Neuronal stem cell (in vitro differentiated cells): ENCODE measurements around the gene CARD11.
A peak's percentile ranks its signal among the peaks of the same experiment; 100 is the strongest.
"Not testable (repeated sequence)": the region's sequence is repeated elsewhere in the genome, so short reads cannot be mapped to it uniquely, and the experiment has no call there.

Source experiments
- DNase-seq: peaks from one replicate; pipeline ENCODE4 v3.0.0-alpha.2; 2013; ENCODE audit warnings: low spot score
- H2AFZ ChIP-seq: one replicate; pipeline ENCODE4 v1.6.1; 2013; ENCODE audit warnings: mild to moderate bottlenecking, low read length, inconsistent platforms
- H2AK5ac ChIP-seq: 2 replicates; pipeline ENCODE4 v1.6.1; 2013; ENCODE audit warnings: low read depth, mild to moderate bottlenecking, inconsistent platforms, low read length, moderate library complexity, mixed read lengths
- H2BK120ac ChIP-seq: 2 replicates; pipeline ENCODE4 v1.6.1; 2013; ENCODE audit warnings: low read depth, mild to moderate bottlenecking, inconsistent platforms, low read length, moderate library complexity, mixed read lengths
- H2BK12ac ChIP-seq: one replicate; pipeline ENCODE4 v1.6.1; 2013; ENCODE audit warnings: low read length, inconsistent platforms
- H2BK15ac ChIP-seq: 2 replicates; pipeline ENCODE4 v1.6.1; 2013; ENCODE audit warnings: mild to moderate bottlenecking, low read length, inconsistent platforms, mixed read lengths
- H2BK5ac ChIP-seq: one replicate; pipeline ENCODE4 v1.6.1; 2013; ENCODE audit warnings: inconsistent platforms, mild to moderate bottlenecking, low read length, moderate library complexity
- H3K14ac ChIP-seq: one replicate; pipeline ENCODE4 v1.6.1; 2013; ENCODE audit warnings: low read length, inconsistent platforms
- H3K18ac ChIP-seq: 2 replicates; pipeline ENCODE4 v1.6.1; 2013; ENCODE audit warnings: low read length, inconsistent platforms
- H3K23ac ChIP-seq: 2 replicates; pipeline ENCODE4 v1.6.1; 2013; ENCODE audit warnings: low read depth, mild to moderate bottlenecking, mixed read lengths, low read length, inconsistent platforms; ENCODE audit not compliant: poor library complexity
- H3K27ac ChIP-seq: replicated peaks from 3 replicates; pipeline ENCODE4 v1.5.1; 2013; ENCODE audit warnings: low read length, inconsistent platforms
- H3K27me3 ChIP-seq, 3 experiments: 2 replicates each; pipeline ENCODE4 v1.6.1; 2013; ENCODE audit warnings: low read length in 3 of 3, mild to moderate bottlenecking in 2 of 3, inconsistent platforms in 1 of 3, low read depth in 1 of 3, mixed read lengths in 1 of 3, moderate library complexity in 1 of 3; ENCODE audit not compliant: control insufficient read depth in 3 of 3, insufficient read depth in 3 of 3
- H3K36me3 ChIP-seq, 2 donors: replicated peaks in 1 of 2; 2 replicates each; pipeline ENCODE4 v1.6.1; 2013; ENCODE audit warnings: low read length in 2 of 2; ENCODE audit not compliant: control insufficient read depth in 2 of 2, insufficient read depth in 2 of 2
- H3K4ac ChIP-seq: 2 replicates; pipeline ENCODE4 v1.6.1; 2013; ENCODE audit warnings: inconsistent platforms, mild to moderate bottlenecking, low read length, moderate library complexity
- H3K4me1 ChIP-seq, 2 donors: 1 replicate in 1 of 2; 2 replicates in 1 of 2; pipeline ENCODE4 v1.6.1; 2013; ENCODE audit warnings: low read length in 2 of 2, low read depth in 1 of 2; ENCODE audit not compliant: control insufficient read depth in 2 of 2, insufficient read depth in 1 of 2
- H3K4me2 ChIP-seq: one replicate; pipeline ENCODE4 v1.6.1; 2013; ENCODE audit warnings: mild to moderate bottlenecking, low read length, inconsistent platforms; ENCODE audit not compliant: insufficient read depth, poor library complexity, severe bottlenecking
- H3K4me3 ChIP-seq, 2 donors: 2 replicates each; pipeline ENCODE4 v1.5.1; 2013; ENCODE audit warnings: low read length in 2 of 2, mild to moderate bottlenecking in 2 of 2, inconsistent platforms in 1 of 2, moderate library complexity in 1 of 2
- H3K79me1 ChIP-seq: one replicate; pipeline ENCODE4 v1.6.1; 2013; ENCODE audit warnings: low read depth, mild to moderate bottlenecking, inconsistent platforms, low read length, moderate library complexity
- H3K9ac ChIP-seq: one replicate; pipeline ENCODE4 v1.6.1; 2013; ENCODE audit warnings: mild to moderate bottlenecking, low read depth, low read length, inconsistent platforms; ENCODE audit not compliant: poor library complexity
- H3K9me3 ChIP-seq, 2 donors: replicated peaks in 1 of 2; 2 replicates each; pipeline versions ENCODE3 to v1.6.1; 2013; ENCODE audit warnings: low read length in 2 of 2, mild to moderate bottlenecking in 2 of 2, inconsistent platforms in 1 of 2, low read depth in 1 of 2, mixed read lengths in 1 of 2, moderate library complexity in 1 of 2; ENCODE audit not compliant: control insufficient read depth in 2 of 2, insufficient read depth in 1 of 2
- H4K8ac ChIP-seq: one replicate; pipeline ENCODE4 v1.6.1; 2013; ENCODE audit warnings: low read depth, mild to moderate bottlenecking, inconsistent platforms, low read length, moderate library complexity
- H4K91ac ChIP-seq: one replicate; pipeline ENCODE4 v1.6.1; 2013; ENCODE audit warnings: low read length, low read depth, mild to moderate bottlenecking, inconsistent platforms; ENCODE audit not compliant: poor library complexity
- WGBS, 2 donors: extraction: QIAGEN DNeasy Blood & Tissue Kit; methylation state at CpG; one replicate each; pipeline ENCODE4 v1.1.7; 2013; ENCODE audit warnings: missing lambda C conversion rate in 2 of 2, mixed read lengths in 1 of 2; ENCODE audit not compliant: insufficient read length in 2 of 2, insufficient replicate concordance in 1 of 2; ENCODE audit errors: extremely low coverage in 2 of 2; 5-methylcytosine and 5-hydroxymethylcytosine counted together

The CARD11 gene

GRCh38 chr7:2920956-2921652 is 122.6 kb downstream of the CARD11 start:
- Histone ChIP-seq H3K79me1 (no peaks in the 10 kb centered on the region), H3K4me3 (no peak overlapping the region), H3K27me3 (peaks cover 0 to 21% (median 0%) of the 10 kb centered on the region in 3 experiments), H2BK12ac (no peak overlapping the region), H3K9ac (no peak overlapping the region), H4K8ac (no peak overlapping the region), H3K9me3 (no peaks in the 10 kb centered on the region), H2BK120ac (no peak overlapping the region), H2AFZ (peak overlapping the region; percentile 91), H3K4me2 (no peak overlapping the region), H2AK5ac (peak overlapping the region; percentile 20), H3K4ac (no peak overlapping the region), H4K91ac (peak overlapping the region; percentile 3), H3K27ac (peak overlapping the region; percentile 45), H3K36me3 (no peaks in the 10 kb centered on the region), H3K23ac (no peak overlapping the region), H2BK15ac (peak overlapping the region; percentile 62), H2BK5ac (no peak overlapping the region), H3K14ac (peak overlapping the region; percentile 15), H3K4me1 (peaks cover 9 to 13% of the 10 kb centered on the region in 2 donors), H3K18ac (peak overlapping the region; percentile 55)
- DNase-seq = no peak
- no CpG with 5 or more reads among the region's 17 CpGs for WGBS, 2 donors

GRCh38 chr7:2920480-2920879 is 123.2 kb downstream of the CARD11 start:
- 100% methylated on average over 1 to 2 of the region's 2 CpGs for WGBS, 2 donors

GRCh38 chr7:2920041-2920440 is 123.6 kb downstream of the CARD11 start:
- peaks cover 0 to 11% (median 0%) of the 10 kb centered on the region in 3 experiments for H3K27me3 ChIP-seq
- no peak overlapping the region for H4K8ac ChIP-seq
- no peak overlapping the region for H3K23ac ChIP-seq
- no peak for DNase-seq
- H3K4me1 ChIP-seq = peaks cover 9 to 13% of the 10 kb centered on the region in 2 donors
- no peak overlapping the region for H4K91ac ChIP-seq
- H3K9ac ChIP-seq = no peak overlapping the region
- no peak overlapping the region for H2BK12ac ChIP-seq
- no peak overlapping the region for H3K4me3 ChIP-seq
- no peak overlapping the region for H3K14ac ChIP-seq
- H2BK5ac ChIP-seq = no peak overlapping the region
- H3K27ac ChIP-seq = no peak overlapping the region
- no peak overlapping the region for H2AK5ac ChIP-seq
- H3K4me2 ChIP-seq = no peak overlapping the region
- H3K4ac ChIP-seq = no peak overlapping the region
- no peak overlapping the region for H2AFZ ChIP-seq
- H3K36me3 ChIP-seq = no peaks in the 10 kb centered on the region
- no peaks in the 10 kb centered on the region for H3K9me3 ChIP-seq
- no CpG with 5 or more reads among the region's 4 CpGs for WGBS, 2 donors
- H2BK120ac ChIP-seq = no peak overlapping the region
- no peak overlapping the region for H2BK15ac ChIP-seq
- H3K18ac ChIP-seq = no peak overlapping the region
- no peaks in the 10 kb centered on the region for H3K79me1 ChIP-seq

More at GRCh38 chr7:2920480-2920879, 123.2 kb downstream of the CARD11 start:
- not testable (repeated sequence) for H3K9me3 ChIP-seq, H2BK5ac ChIP-seq, H3K36me3 ChIP-seq, H4K8ac ChIP-seq, H2BK120ac ChIP-seq, H3K4ac ChIP-seq, H3K4me2 ChIP-seq, H4K91ac ChIP-seq, H2AK5ac ChIP-seq, H3K9ac ChIP-seq, H3K14ac ChIP-seq, H3K27ac ChIP-seq, H2BK12ac ChIP-seq, H3K23ac ChIP-seq, H3K18ac ChIP-seq, H2AFZ ChIP-seq, DNase-seq, H2BK15ac ChIP-seq, H3K4me3 ChIP-seq, H3K79me1 ChIP-seq
- Histone ChIP-seq H3K4me1 (peaks cover 9 to 13% of the 10 kb centered on the region in 2 donors), H3K27me3 (peaks cover 0 to 15% (median 0%) of the 10 kb centered on the region in 3 experiments)

- Histone ChIP-seq H3K18ac (no peak overlapping the region), H3K27me3 (peaks cover 0 to 10% (median 0%) of the 10 kb centered on the region in 3 experiments), H3K9ac (no peak overlapping the region), H3K14ac (no peak overlapping the region), H2BK12ac (no peak overlapping the region), H3K4ac (no peak overlapping the region), H2AFZ (no peak overlapping the region), H2AK5ac (peak overlapping the region; percentile 86), H3K9me3 (no peaks in the 10 kb centered on the region), H4K8ac (no peak overlapping the region), H3K36me3 (no peaks in the 10 kb centered on the region), H3K23ac (no peak overlapping the region), H2BK120ac (no peak overlapping the region), H3K4me3 (no peak overlapping the region), H3K4me1 (peaks cover 9 to 13% of the 10 kb centered on the region in 2 donors), H3K4me2 (no peak overlapping the region), H3K79me1 (no peaks in the 10 kb centered on the region), H3K27ac (no peak overlapping the region), H4K91ac (peak overlapping the region; percentile 65), H2BK5ac (no peak overlapping the region), H2BK15ac (peak overlapping the region; percentile 54)
- no peak for DNase-seq
- WGBS, 2 donors = no CpG with 5 or more reads among the region's 19 CpGs
Observed at GRCh38 chr7:2919256-2919655, 124.4 kb downstream of the CARD11 start.
